OCI-LY1 (cell line): Measurements from ENCODE around the gene PARD3B.

Source experiments
- H2AFZ ChIP-seq: fragments of 200-600 bp; sonication (generic), shearing (Covaris generic); 2 replicates; pipeline ENCODE4 v1.6.0; 2014; ENCODE audit warnings: antibody characterized with exemption, mild to moderate bottlenecking, low read length
- H3F3A ChIP-seq: fragments of 200-600 bp; sonication (generic), shearing (Covaris generic); 2 replicates; pipeline ENCODE4 v1.6.0; 2014; ENCODE audit warnings: mild to moderate bottlenecking, antibody characterized with exemption, low read length, moderate library complexity; ENCODE audit not compliant: insufficient read depth
- H3K27ac ChIP-seq: fragments of 200-600 bp; sonication (generic); 2 replicates; pipeline ENCODE4 v1.5.1; 2014; ENCODE audit warnings: low read length, mixed run types, mild to moderate bottlenecking, low read depth; ENCODE audit not compliant: poor library complexity, severe bottlenecking
- H3K27me3 ChIP-seq: fragments of 200-600 bp; sonication (generic); 2 replicates; pipeline ENCODE4 v1.6.0; 2014; ENCODE audit warnings: antibody characterized with exemption, mild to moderate bottlenecking, low read length, moderate library complexity; ENCODE audit not compliant: insufficient read depth
- H3K36me3 ChIP-seq: fragments of 200-600 bp; sonication (generic); 2 replicates; pipeline ENCODE4 v1.6.1; 2014; ENCODE audit warnings: mild to moderate bottlenecking, antibody characterized with exemption, low read length, moderate library complexity, mixed read lengths; ENCODE audit not compliant: insufficient read depth
- H3K4me1 ChIP-seq: fragments of 200-600 bp; sonication (generic); 2 replicates; pipeline ENCODE4 v1.5.1; 2014; ENCODE audit warnings: mild to moderate bottlenecking, low read length, moderate library complexity; ENCODE audit not compliant: insufficient read depth, severe bottlenecking
- H3K4me2 ChIP-seq: fragments of 200-600 bp; sonication (generic), shearing (Covaris generic); 2 replicates; pipeline ENCODE4 v1.6.1; 2014; ENCODE audit warnings: low read length
- H3K4me3 ChIP-seq: fragments of 200-600 bp; sonication (generic); 2 replicates; pipeline ENCODE4 v1.5.1; 2014; ENCODE audit warnings: low read length, low read depth, mild to moderate bottlenecking, mixed read lengths; ENCODE audit not compliant: poor library complexity, severe bottlenecking
- H3K79me2 ChIP-seq: fragments of 200-600 bp; shearing (Covaris generic); 2 replicates; pipeline ENCODE4 v1.6.1; 2016; ENCODE audit warnings: mixed run types, low read length, mixed read lengths; ENCODE audit not compliant: insufficient read depth
- H3K9ac ChIP-seq: fragments of 200-600 bp; sonication (generic), shearing (Covaris generic); 2 replicates; pipeline ENCODE4 v1.6.1; 2014; ENCODE audit warnings: mild to moderate bottlenecking, low read length, mixed read lengths
- H3K9me2 ChIP-seq: fragments of 200-600 bp; sonication (generic), shearing (Covaris generic); 2 replicates; pipeline ENCODE4 v1.6.1; 2014; ENCODE audit warnings: low read depth, mild to moderate bottlenecking, low read length, mixed read lengths
- H3K9me3 ChIP-seq: fragments of 200-600 bp; shearing (Covaris generic); 2 replicates; pipeline ENCODE4 v1.6.1; 2014; ENCODE audit warnings: low read length, mixed read lengths
- H4K20me1 ChIP-seq: fragments of 200-600 bp; sonication (generic), shearing (Covaris generic); 2 replicates; pipeline ENCODE4 v1.6.0; 2016; ENCODE audit warnings: mild to moderate bottlenecking, low read length; ENCODE audit not compliant: insufficient read depth
- CTCF ChIP-seq: fragments of 200-600 bp; sonication (generic), shearing (Covaris generic); IDR thresholded peaks from 2 replicates; pipeline ENCODE4 v1.5.1; 2017; ENCODE audit warnings: mild to moderate bottlenecking, antibody characterized with exemption, low read length, moderate library complexity, mixed read lengths
- EZH2 ChIP-seq: fragments of 200-600 bp; sonication (generic), shearing (Covaris generic); IDR thresholded peaks from 2 replicates; pipeline ENCODE4 v1.8.0; 2017; ENCODE audit warnings: borderline replicate concordance, mixed run types, mild to moderate bottlenecking, antibody characterized with exemption, low read length, moderate library complexity, mixed read lengths

The PARD3B gene

GRCh38 chr2:205094031-205094430, 548.8 kb downstream of the PARD3B start:
- H3K4me3 ChIP-seq, result no peak overlapping the region
- H2AFZ ChIP-seq, result no peak overlapping the region
- H3K27me3 ChIP-seq, result no peaks in the 10 kb centered on the region
- no peaks in the 10 kb centered on the region for H4K20me1 ChIP-seq
- H3K9ac ChIP-seq, result no peak overlapping the region
- TF ChIP-seq CTCF, result no peak
- no peak for TF ChIP-seq EZH2
- no peak overlapping the region for H3K4me2 ChIP-seq
- H3K9me3 ChIP-seq, result no peaks in the 10 kb centered on the region
- no peaks in the 10 kb centered on the region for H3F3A ChIP-seq
- H3K79me2 ChIP-seq, result no peaks in the 10 kb centered on the region
- no peak overlapping the region for H3K27ac ChIP-seq
- no peaks in the 10 kb centered on the region for H3K4me1 ChIP-seq
- no peaks in the 10 kb centered on the region for H3K36me3 ChIP-seq
- no peaks in the 10 kb centered on the region for H3K9me2 ChIP-seq

GRCh38 chr2:205103699-205104098, 558.4 kb downstream of the PARD3B start:
- TF ChIP-seq EZH2 (no peak), CTCF (no peak)
- H3K9me3 ChIP-seq, result no peaks in the 10 kb centered on the region
- H3K9ac ChIP-seq, result no peak overlapping the region
- H3K4me2 ChIP-seq, result no peak overlapping the region
- no peaks in the 10 kb centered on the region for H3F3A ChIP-seq
- H3K9me2 ChIP-seq, result no peaks in the 10 kb centered on the region
- H3K36me3 ChIP-seq, result no peaks in the 10 kb centered on the region
- no peaks in the 10 kb centered on the region for H3K4me1 ChIP-seq
- H3K79me2 ChIP-seq, result no peaks in the 10 kb centered on the region
- H2AFZ ChIP-seq, result no peak overlapping the region
- no peak overlapping the region for H3K27ac ChIP-seq
- H3K27me3 ChIP-seq, result no peaks in the 10 kb centered on the region
- H3K4me3 ChIP-seq, result no peak overlapping the region
- no peaks in the 10 kb centered on the region for H4K20me1 ChIP-seq

- H3K27ac ChIP-seq, result no peak overlapping the region
- H4K20me1 ChIP-seq, result no peaks in the 10 kb centered on the region
- H2AFZ ChIP-seq, result no peak overlapping the region
- no peak overlapping the region for H3K4me3 ChIP-seq
- H3F3A ChIP-seq, result no peaks in the 10 kb centered on the region
- H3K9ac ChIP-seq, result no peak overlapping the region
- H3K4me2 ChIP-seq, result no peak overlapping the region
- H3K4me1 ChIP-seq, result no peaks in the 10 kb centered on the region
- H3K9me3 ChIP-seq, result no peaks in the 10 kb centered on the region
- no peaks in the 10 kb centered on the region for H3K79me2 ChIP-seq
- TF ChIP-seq EZH2, result no peak
- H3K36me3 ChIP-seq, result no peaks in the 10 kb centered on the region
- no peaks in the 10 kb centered on the region for H3K9me2 ChIP-seq
- no peaks in the 10 kb centered on the region for H3K27me3 ChIP-seq
Observed at GRCh38 chr2:205107810-205108209, 562.5 kb downstream of the PARD3B start.

- TF ChIP-seq CTCF, result no peak
Observed at GRCh38 chr2:205115511-205115910, 570.2 kb downstream of the PARD3B start.

More at GRCh38 chr2:205115511-205115910, 570.2 kb downstream of the PARD3B start:
- Histone ChIP-seq H3K9me3 (no peaks in the 10 kb centered on the region), H3K4me2 (no peak overlapping the region), H4K20me1 (no peaks in the 10 kb centered on the region), H2AFZ (no peak overlapping the region), H3F3A (no peaks in the 10 kb centered on the region), H3K9ac (no peak overlapping the region), H3K4me3 (no peak overlapping the region), H3K9me2 (no peaks in the 10 kb centered on the region), H3K27me3 (no peaks in the 10 kb centered on the region), H3K79me2 (no peaks in the 10 kb centered on the region), H3K4me1 (no peaks in the 10 kb centered on the region), H3K27ac (no peak overlapping the region), H3K36me3 (no peaks in the 10 kb centered on the region)
